HepG2 (cell line): ENCODE results near the gene CRIM1. TPM values are rescaled to one million over a fixed set of nuclear protein-coding genes. Genes with fewer than 3 reads are reported as not detected.

Experiments used
- ATAC-seq: fragments of 200-7000 bp; cut with Tn5 transposase; 3 replicates; pipeline ENCODE4 v1.9.1; 2020; ENCODE audit warnings: mild to moderate bottlenecking, moderate library complexity
- BruUV-seq: library from RNA; stranded (reverse); fragments of 400-500 nt; replicated peaks from 2 replicates; lab custom pipeline; 2021; lab: Mats Ljungman, UMichigan
- CTCF ChIA-PET: fragments of 300-600 bp; formaldehyde crosslinking; extraction: SDS; loops from one replicate; lab custom pipeline; 2021; ENCODE audit warnings: low total read pairs, inconsistent platforms, low intra/inter-chr PET ratio; lab: Yijun Ruan, JAX
- POLR2A ChIA-PET: fragments of 350-600 bp; sonication (Branson Sonifier 250); formaldehyde crosslinking; loops from one replicate; lab custom pipeline; 2020; ENCODE audit warnings: antibody characterized with exemption, inconsistent platforms; lab: Yijun Ruan, JAX
- DNase-seq: peaks from one replicate; pipeline ENCODE4 v3.0.0-alpha.2; 2015; ENCODE audit warnings: low spot score
- FAIRE-seq: peaks from 3 replicates; lab custom pipeline; 2011; peaks lifted over from hg19 to GRCh38; lab: Jason Lieb, UNC
- H2AFZ ChIP-seq: one replicate; pipeline ENCODE4 v1.6.1; 2011; ENCODE audit warnings: low read length, inconsistent platforms
- H3K27ac ChIP-seq: fragments of 300-600 bp; 3 replicates; pipeline ENCODE4 v1.8.0; 2011; ENCODE audit warnings: mixed run types, mild to moderate bottlenecking, mixed read lengths, low read length, inconsistent platforms; ENCODE audit not compliant: insufficient read depth; ENCODE audit errors: extremely low read length
- H3K27me3 ChIP-seq, 2 experiments: fragments of 200-600 bp in 1 of 2; 2 replicates in 1 of 2; 3 replicates in 1 of 2; pipeline versions ENCODE4 v1.6.0 to v1.8.0; 2011; ENCODE audit warnings: low read length in 2 of 2, mild to moderate bottlenecking in 2 of 2, moderate library complexity in 2 of 2, inconsistent platforms in 1 of 2; ENCODE audit not compliant: insufficient read depth in 2 of 2, control insufficient read depth in 1 of 2
- H3K36me3 ChIP-seq, 2 experiments: fragments of 200-600 bp in 1 of 2; replicated peaks in 1 of 2; 2 replicates in 1 of 2; 3 replicates in 1 of 2; pipeline versions ENCODE4 v1.5.1 to v1.8.0; 2011; ENCODE audit warnings: low read length in 2 of 2, inconsistent platforms in 1 of 2; ENCODE audit not compliant: insufficient read depth in 2 of 2, control insufficient read depth in 1 of 2
- H3K4me1 ChIP-seq: 2 replicates; pipeline ENCODE4 v1.5.1; 2012; ENCODE audit warnings: low read length, inconsistent platforms; ENCODE audit not compliant: insufficient read depth
- H3K4me2 ChIP-seq: 2 replicates; pipeline ENCODE4 v1.6.0; 2011; ENCODE audit warnings: low read depth, low read length, inconsistent platforms
- H3K4me3 ChIP-seq, 3 experiments: fragments of 200-600 bp in 1 of 3; sonication (generic), shearing (Covaris generic) in 1 of 3; replicated peaks in 1 of 3; 2 replicates each; pipeline ENCODE4 v1.5.1; 2011 to 2016; ENCODE audit warnings: low read length in 3 of 3, inconsistent platforms in 2 of 3, low read depth in 2 of 3, mild to moderate bottlenecking in 2 of 3, control low read depth in 1 of 3, mixed read lengths in 1 of 3; ENCODE audit not compliant: insufficient read depth in 1 of 3
- H3K79me2 ChIP-seq: one replicate; pipeline ENCODE4 v1.6.1; 2011; ENCODE audit warnings: low read length, inconsistent platforms; ENCODE audit not compliant: insufficient read depth
- H3K9ac ChIP-seq: 2 replicates; pipeline ENCODE4 v1.6.0; 2011; ENCODE audit warnings: mild to moderate bottlenecking, low read depth, low read length, inconsistent platforms; ENCODE audit not compliant: insufficient read depth
- H3K9me3 ChIP-seq: 2 replicates; pipeline ENCODE4 v1.5.1; 2012; ENCODE audit warnings: mild to moderate bottlenecking, low read length
- H4K20me1 ChIP-seq: 2 replicates; pipeline ENCODE4 v1.6.0; 2011; ENCODE audit warnings: inconsistent platforms, mild to moderate bottlenecking, low read length, moderate library complexity; ENCODE audit not compliant: insufficient read depth
- CEBPZ ChIP-seq: IDR thresholded peaks from 2 replicates; pipeline ENCODE4 v1.6.1; 2012; ENCODE audit warnings: low read length, improper control_type of control experiment
- GTF2F1 ChIP-seq: fragments of 150-350 bp; IDR thresholded peaks from 2 replicates; pipeline ENCODE4 v1.6.1; 2014; ENCODE audit warnings: low read length
- ZKSCAN8 ChIP-seq: IDR thresholded peaks from 2 replicates; pipeline ENCODE4 v1.6.1; 2016; ENCODE audit warnings: borderline replicate concordance, missing genetic modification reagents, missing compliant biosample characterization
- ZNF556 ChIP-seq: sonication (generic); formaldehyde crosslinking; IDR thresholded peaks from 2 replicates; pipeline ENCODE4 v1.4.0; 2020; ENCODE audit warnings: mild to moderate bottlenecking, missing genetic modification reagents, borderline replicate concordance
- in situ Hi-C: cut with HindIII; loops from 2 replicates; pipeline ENCODE4 v1.10.0; 2017; ENCODE audit warnings: low pct_unique_long_range_greater_than_20kb; ENCODE audit not compliant: extremely low pct_ligation_motif_present
- intact Hi-C: fragments of 100-400 bp; cut with micrococcal nuclease; formaldehyde crosslinking; loops from one replicate; pipeline ENCODE4 v1.10.0; 2022; ENCODE audit not compliant: unreplicated experiment
- polyA plus RNA-seq, 8 experiments: library from polyadenylated mRNA; depleted of rRNA in 3 of 8; stranded (reverse) in 7 of 8; unstranded in 1 of 8; fragments of >200 nt; fragmentation: Illumina TruSeq in 4 of 8; extraction: Trizol in 4 of 8; gene quantifications; 2 replicates each; pipeline versions ENCODE4 v1.2.1 to v1.2.3, GENCODE V29; 2011 to 2016; ENCODE audit warnings: low read depth in 4 of 8, missing spikeins in 1 of 8, mixed read lengths in 1 of 8; ENCODE audit not compliant: insufficient read depth in 1 of 8
- total RNA-seq, 5 experiments: library from RNA; depleted of rRNA; stranded (reverse); fragments of >200 nt; fragmentation: Illumina TruSeq; extraction: Trizol; gene quantifications; 2 replicates each; pipeline ENCODE4 v1.2.3, GENCODE V29; 2016; ENCODE audit warnings: low read depth in 1 of 5

CRIM1 gene
- total and polyA plus RNA-seq, 2 of the 13 experiments (the other 11 are each of a cell fraction or from before 2014, with no cell fraction given) = 39.1 to 69.9 TPM

DNA sequence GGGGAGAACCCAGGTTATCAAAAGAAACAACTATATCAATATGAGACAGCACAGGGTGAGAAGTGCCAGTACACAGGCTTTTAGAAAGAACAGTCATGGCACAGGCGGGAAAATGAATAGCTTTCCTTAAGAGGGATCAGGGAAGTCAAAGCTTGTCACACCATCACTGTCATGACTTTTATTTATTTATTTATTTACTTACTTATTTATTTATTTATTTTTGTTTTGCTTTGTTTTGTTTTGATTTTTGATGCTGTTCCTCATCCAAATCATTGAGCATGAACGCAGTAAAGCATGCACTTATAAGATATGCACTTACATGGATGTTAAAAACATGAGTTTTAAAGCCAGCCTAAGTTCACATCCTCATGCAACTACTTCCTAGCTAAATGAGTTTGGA lies 19.3 kb upstream of the CRIM1 start (continued):
- TF ChIP-seq CEBPZ = no peak
- no peak for TF ChIP-seq GTF2F1
- TF ChIP-seq ZKSCAN8 = no peak

GRCh38 chr2:36337354-36337753 lies 18.2 kb upstream of the CRIM1 start:
- no peaks in the 10 kb centered on the region for H3K36me3 ChIP-seq
- H3K9me3 ChIP-seq = no peaks in the 10 kb centered on the region
- in situ Hi-C loops = no loop called here
- H3K79me2 ChIP-seq = no peaks in the 10 kb centered on the region
- H4K20me1 ChIP-seq = no peaks in the 10 kb centered on the region
- no peak overlapping the region for H3K27ac ChIP-seq
- TF ChIP-seq ZNF556 (CRISPR knock-in tag) = no peak
- TF ChIP-seq, all 625 proteins: peak for 0
- H3K4me2 ChIP-seq = no peak overlapping the region
- no peak overlapping the region for H3K4me3 ChIP-seq
- no TSS peak for BruUV-seq
- no peak for ATAC-seq
- ChIA-PET POLR2A (no interaction called here), CTCF (no interaction called here)
- intact Hi-C loops = no loop called here
- H3K4me1 ChIP-seq = peaks cover 10% of the 10 kb centered on the region
- H2AFZ ChIP-seq = no peak overlapping the region
- H3K9ac ChIP-seq = no peak overlapping the region
- DNase-seq = no peak
- H3K27me3 ChIP-seq = no peaks in the 10 kb centered on the region
- FAIRE-seq = no peak
